ENCODE results near the gene DCAF10.
"Not testable (repeated sequence)": the region's sequence is repeated elsewhere in the genome, so short reads cannot be mapped to it uniquely, and the experiment has no call there.

Gene DCAF10

DNA sequence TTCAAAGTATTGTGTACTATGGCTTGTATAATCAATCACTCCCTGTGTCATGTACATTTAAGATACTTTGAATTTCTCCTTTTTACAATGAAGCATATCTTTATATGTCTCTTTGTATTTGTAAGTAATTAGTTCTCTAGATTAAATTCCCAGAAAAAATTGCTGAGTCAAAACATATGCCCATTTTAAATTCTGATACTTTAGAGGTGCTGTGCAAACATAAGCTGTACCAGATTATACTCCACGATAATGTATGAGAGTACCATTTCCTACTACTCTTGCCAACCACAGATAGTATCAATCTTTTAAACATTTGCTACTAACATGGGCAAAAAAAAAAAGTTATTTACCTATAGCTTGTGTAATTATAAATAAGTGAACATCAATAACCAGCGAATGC lies 18.3 kb downstream of the DCAF10 start:
- H3K27me3 ChIP-seq (ENCODE audit: control insufficient read depth in 1 of 2, insufficient read depth in 2 of 2, low read length in 2 of 2) = no peaks in the 10 kb centered on the region
- H3K9me3 ChIP-seq (ENCODE audit: control insufficient read depth in 2 of 2, low read length in 2 of 2) = no peaks in the 10 kb centered on the region
- H3K4me3 ChIP-seq (ENCODE audit: low read length in 2 of 2) = no peak overlapping the region
- no peak overlapping the region for H3K9ac ChIP-seq (ENCODE audit: low read length in 2 of 2)
- no peak overlapping the region for H3K27ac ChIP-seq (ENCODE audit: low read length)
- no peaks in the 10 kb centered on the region for H3K4me1 ChIP-seq (ENCODE audit: control insufficient read depth, insufficient read depth, low read length)
- H3K36me3 ChIP-seq (ENCODE audit: control insufficient read depth in 2 of 2, insufficient read depth in 2 of 2, low read length in 2 of 2) = peaks cover 2 to 3% of the 10 kb centered on the region in 2 donors

DNA sequence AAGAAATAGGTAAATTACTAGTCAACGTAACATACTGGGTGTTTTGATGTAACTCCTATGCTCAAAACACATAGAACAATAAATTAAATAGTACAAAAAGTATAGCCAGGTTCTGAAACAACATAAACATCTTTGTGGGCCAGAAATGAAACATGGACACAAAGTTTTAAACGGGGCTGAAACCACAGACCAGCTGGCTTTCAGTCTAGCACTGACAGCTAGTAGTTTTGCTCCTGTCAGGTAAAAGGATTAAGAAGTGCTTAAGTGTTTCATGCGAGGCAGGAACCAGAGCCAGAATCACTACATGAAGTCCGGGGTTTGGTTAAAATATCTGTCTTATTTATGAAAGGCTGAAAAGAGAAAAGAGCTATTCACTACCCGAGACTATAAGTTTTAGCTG lies 19.5 kb downstream of the DCAF10 start:
- H3K9me3 ChIP-seq (ENCODE audit: control insufficient read depth in 2 of 2, low read length in 2 of 2) = no peaks in the 10 kb centered on the region
- peaks cover 2 to 6% of the 10 kb centered on the region in 2 donors for H3K36me3 ChIP-seq (ENCODE audit: control insufficient read depth in 2 of 2, insufficient read depth in 2 of 2, low read length in 2 of 2)
- H3K4me3 ChIP-seq (ENCODE audit: low read length in 2 of 2) = no peak overlapping the region
- no peak overlapping the region for H3K9ac ChIP-seq (ENCODE audit: low read length in 2 of 2)
- no peaks in the 10 kb centered on the region for H3K27me3 ChIP-seq (ENCODE audit: control insufficient read depth in 1 of 2, insufficient read depth in 2 of 2, low read length in 2 of 2)
- H3K27ac ChIP-seq (ENCODE audit: low read length) = no peak overlapping the region
- no peaks in the 10 kb centered on the region for H3K4me1 ChIP-seq (ENCODE audit: control insufficient read depth, insufficient read depth, low read length)

DNA sequence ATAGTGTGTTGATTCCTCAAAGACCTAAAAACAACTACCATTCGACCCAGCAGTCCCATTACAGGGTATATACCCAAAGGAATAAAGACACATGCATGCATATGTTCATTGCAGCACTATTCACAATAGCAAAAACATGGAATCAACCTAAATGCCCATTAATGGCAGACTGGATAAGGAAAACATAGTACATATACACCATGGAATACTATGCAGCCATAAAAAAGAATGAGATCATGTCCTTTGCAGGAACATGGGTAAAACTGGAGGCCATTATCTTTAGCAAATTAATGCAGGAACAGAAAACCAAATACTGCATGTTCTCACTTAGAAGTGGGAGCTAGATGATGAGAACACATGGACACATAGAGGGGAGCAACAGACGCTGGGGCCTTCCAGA lies 24.6 kb downstream of the DCAF10 start:
- not testable (repeated sequence) for H3K4me1 ChIP-seq (ENCODE audit: control insufficient read depth, insufficient read depth, low read length); H3K9ac ChIP-seq (ENCODE audit: low read length in 2 of 2); H3K36me3 ChIP-seq (ENCODE audit: control insufficient read depth in 2 of 2, insufficient read depth in 2 of 2, low read length in 2 of 2); H3K27me3 ChIP-seq (ENCODE audit: control insufficient read depth in 1 of 2, insufficient read depth in 2 of 2, low read length in 2 of 2); H3K9me3 ChIP-seq (ENCODE audit: control insufficient read depth in 2 of 2, low read length in 2 of 2); H3K27ac ChIP-seq (ENCODE audit: low read length); H3K4me3 ChIP-seq (ENCODE audit: low read length in 2 of 2)

DNA sequence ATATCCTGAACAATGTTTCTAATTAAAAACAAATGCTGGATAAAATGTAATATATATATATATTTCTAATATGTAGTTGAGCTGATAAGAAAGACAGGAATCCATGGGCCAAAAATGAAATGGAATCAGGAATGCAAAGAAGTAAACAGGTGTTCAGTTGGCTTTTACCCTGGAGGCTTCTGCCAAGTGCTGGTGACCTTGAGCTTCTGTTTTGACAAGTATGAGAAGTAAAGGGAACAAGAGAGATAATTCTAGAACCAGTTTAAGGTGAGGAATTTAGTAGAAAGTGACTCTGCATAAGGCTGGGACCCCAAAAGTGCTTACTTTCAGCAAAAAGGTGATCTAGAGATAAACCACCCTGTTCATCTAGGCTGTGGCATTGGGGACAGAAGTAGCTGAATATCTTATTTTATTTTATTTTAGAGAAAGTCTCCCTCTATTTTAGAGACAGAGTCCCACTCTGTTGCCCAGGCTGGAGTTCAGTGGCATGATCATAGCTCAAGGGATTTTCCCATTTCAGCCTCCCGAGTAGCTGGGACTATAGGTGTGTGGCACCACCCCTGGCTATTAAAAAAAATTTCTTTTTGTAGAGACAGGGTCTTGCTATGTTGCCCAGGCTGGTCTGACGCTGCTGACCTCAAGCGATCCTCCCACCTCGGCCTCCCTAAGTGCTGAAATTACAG lies 27.0 kb downstream of the DCAF10 start:
- Histone ChIP-seq H3K36me3 (ENCODE audit: control insufficient read depth in 2 of 2, insufficient read depth in 2 of 2, low read length in 2 of 2) (peaks cover 4 to 6% of the 10 kb centered on the region in 2 donors), H3K4me1 (ENCODE audit: control insufficient read depth, insufficient read depth, low read length) (peaks cover 2% of the 10 kb centered on the region), H3K27me3 (ENCODE audit: control insufficient read depth in 1 of 2, insufficient read depth in 2 of 2, low read length in 2 of 2) (no peaks in the 10 kb centered on the region), H3K27ac (ENCODE audit: low read length) (no peak overlapping the region), H3K4me3 (ENCODE audit: low read length in 2 of 2) (no peak overlapping the region), H3K9me3 (ENCODE audit: control insufficient read depth in 2 of 2, low read length in 2 of 2) (no peaks in the 10 kb centered on the region), H3K9ac (ENCODE audit: low read length in 2 of 2) (no peak overlapping the region)

DNA sequence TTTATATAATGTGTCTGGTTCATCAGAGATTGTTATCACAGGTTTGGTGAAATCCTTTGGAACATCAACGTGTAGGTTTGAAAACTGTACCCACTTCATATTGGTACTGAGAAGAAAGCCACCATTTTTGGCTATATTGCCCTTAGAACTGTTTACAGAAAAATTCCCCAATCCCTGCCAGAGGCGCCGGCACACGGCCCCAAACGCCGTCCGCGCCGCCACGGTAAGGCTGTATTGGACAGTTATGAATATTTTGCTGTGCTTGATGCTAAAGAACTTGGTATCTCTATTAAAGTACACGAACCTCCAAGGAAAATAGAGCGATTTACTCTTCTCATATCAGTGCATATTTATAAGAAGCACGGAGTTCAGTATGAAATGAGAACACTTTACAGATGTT lies 35.2 kb downstream of the DCAF10 start:
- Histone ChIP-seq H3K9me3 (ENCODE audit: control insufficient read depth in 2 of 2, low read length in 2 of 2) (no peaks in the 10 kb centered on the region), H3K9ac (ENCODE audit: low read length in 2 of 2) (no peak overlapping the region), H3K4me3 (ENCODE audit: low read length in 2 of 2) (no peak overlapping the region), H3K27me3 (ENCODE audit: control insufficient read depth in 1 of 2, insufficient read depth in 2 of 2, low read length in 2 of 2) (no peaks in the 10 kb centered on the region), H3K36me3 (ENCODE audit: control insufficient read depth in 2 of 2, insufficient read depth in 2 of 2, low read length in 2 of 2) (no peaks in the 10 kb centered on the region), H3K27ac (ENCODE audit: low read length) (no peak overlapping the region), H3K4me1 (ENCODE audit: control insufficient read depth, insufficient read depth, low read length) (no peaks in the 10 kb centered on the region)

DNA sequence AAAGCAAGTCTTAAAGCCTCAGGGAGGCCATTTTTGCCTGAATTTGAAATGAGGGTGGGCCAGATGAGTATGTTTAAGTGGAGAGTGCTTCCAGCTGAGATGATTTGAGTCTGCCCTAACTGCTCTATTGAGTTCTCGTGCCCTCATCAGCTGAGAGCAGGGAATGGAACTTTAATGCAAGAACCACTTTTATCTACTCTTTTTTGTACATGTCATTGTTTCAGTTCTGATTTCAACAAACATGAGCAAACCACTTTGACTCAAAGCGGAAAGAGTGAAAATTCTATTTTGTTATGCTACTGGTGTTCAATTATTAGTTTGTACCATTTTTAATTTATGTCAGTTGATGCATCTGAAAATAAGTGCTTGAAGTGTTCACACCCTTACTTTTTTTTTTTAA lies 35.8 kb downstream of the DCAF10 start:
- no peaks in the 10 kb centered on the region for H3K36me3 ChIP-seq (ENCODE audit: control insufficient read depth in 2 of 2, insufficient read depth in 2 of 2, low read length in 2 of 2)

DNA sequence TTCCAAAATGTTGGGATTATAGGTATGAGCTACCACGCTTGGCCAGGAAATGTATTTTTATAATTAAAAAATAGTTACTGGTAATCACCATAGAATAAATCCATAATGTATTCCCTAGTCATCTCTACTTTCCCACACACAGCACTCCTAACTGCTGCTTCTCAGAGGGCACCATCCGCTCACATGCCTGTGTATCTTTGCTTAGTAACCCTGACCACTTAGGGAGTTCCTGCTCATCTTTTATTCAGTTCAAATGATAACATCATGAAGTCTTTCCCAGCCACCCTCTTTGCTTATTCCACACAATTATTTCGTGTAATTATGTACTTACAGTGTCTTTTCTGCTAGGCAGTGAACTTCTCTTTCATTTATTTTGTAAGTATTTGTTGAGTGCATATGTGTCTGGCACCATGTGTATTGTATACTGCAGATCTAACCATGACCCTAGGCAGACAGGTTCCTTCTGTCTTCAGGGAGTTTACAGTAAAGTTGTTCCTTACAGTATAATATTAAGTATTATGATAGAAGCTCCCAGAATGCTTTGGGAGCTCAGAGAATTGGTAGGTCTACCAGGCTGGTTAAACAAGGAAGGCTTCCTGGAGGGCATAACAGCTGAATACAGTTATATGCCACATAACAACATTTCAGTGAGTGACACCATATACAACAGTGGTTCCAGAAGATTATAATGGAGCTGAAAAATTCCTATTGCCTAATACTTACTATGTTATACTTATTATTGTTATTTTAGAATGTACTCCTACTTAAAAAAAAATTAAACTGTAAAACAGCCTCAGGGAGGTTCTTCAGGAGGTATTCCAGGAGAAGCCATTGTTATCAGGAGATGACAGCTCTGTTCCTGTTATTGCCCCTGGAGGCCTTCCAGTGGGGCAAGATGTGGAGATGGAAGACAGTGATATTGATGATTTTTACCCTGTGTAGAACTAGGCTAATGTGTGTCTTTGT lies 39.2 kb downstream of the DCAF10 start:
- no peaks in the 10 kb centered on the region for H3K27me3 ChIP-seq (ENCODE audit: control insufficient read depth in 1 of 2, insufficient read depth in 2 of 2, low read length in 2 of 2)
- no peak overlapping the region for H3K27ac ChIP-seq (ENCODE audit: low read length)
- peaks cover 2% of the 10 kb centered on the region in 2 donors for H3K36me3 ChIP-seq (ENCODE audit: control insufficient read depth in 2 of 2, insufficient read depth in 2 of 2, low read length in 2 of 2)
- no peaks in the 10 kb centered on the region for H3K9me3 ChIP-seq (ENCODE audit: control insufficient read depth in 2 of 2, low read length in 2 of 2)
- H3K4me1 ChIP-seq (ENCODE audit: control insufficient read depth, insufficient read depth, low read length) = no peaks in the 10 kb centered on the region
- H3K9ac ChIP-seq (ENCODE audit: low read length in 2 of 2) = no peak overlapping the region
- H3K4me3 ChIP-seq (ENCODE audit: low read length in 2 of 2) = no peak overlapping the region

More for the DNA sequence above, 35.8 kb downstream of the DCAF10 start:
- no peak overlapping the region for H3K4me3 ChIP-seq (ENCODE audit: low read length in 2 of 2)
- no peak overlapping the region for H3K9ac ChIP-seq (ENCODE audit: low read length in 2 of 2)
- no peaks in the 10 kb centered on the region for H3K4me1 ChIP-seq (ENCODE audit: control insufficient read depth, insufficient read depth, low read length)
- H3K27me3 ChIP-seq (ENCODE audit: control insufficient read depth in 1 of 2, insufficient read depth in 2 of 2, low read length in 2 of 2) = no peaks in the 10 kb centered on the region
- H3K9me3 ChIP-seq (ENCODE audit: control insufficient read depth in 2 of 2, low read length in 2 of 2) = no peaks in the 10 kb centered on the region
- H3K27ac ChIP-seq (ENCODE audit: low read length) = no peak overlapping the region

DNA sequence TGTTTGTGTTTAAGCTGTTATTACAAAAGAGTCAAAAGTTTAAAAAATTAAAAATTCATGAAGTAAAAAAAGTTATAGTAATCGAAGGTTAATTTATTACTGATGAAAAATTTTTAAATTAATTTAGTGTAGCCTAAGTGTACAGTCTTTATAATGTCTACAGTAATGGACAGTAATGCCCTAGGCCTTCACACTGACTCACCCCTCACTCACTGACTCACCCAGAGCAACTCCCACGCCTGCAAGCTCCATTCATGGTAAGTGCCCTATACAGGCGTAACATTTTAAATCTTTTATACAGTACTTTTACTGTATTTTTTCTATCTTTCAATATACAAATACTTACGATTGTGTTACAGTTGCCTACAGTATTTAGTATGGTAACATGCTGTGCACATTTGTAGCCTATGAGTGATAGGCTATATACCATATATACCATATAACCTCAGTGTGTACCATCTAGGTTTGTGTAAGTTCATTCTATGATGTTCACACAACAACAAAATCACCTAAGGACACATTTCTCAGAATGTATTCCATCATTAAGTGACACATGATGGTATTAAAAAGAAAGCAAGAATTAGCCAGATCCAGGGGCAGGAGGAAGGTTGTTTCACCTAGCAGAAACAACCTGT lies 40.1 kb downstream of the DCAF10 start:
- H3K27me3 ChIP-seq (ENCODE audit: control insufficient read depth in 1 of 2, insufficient read depth in 2 of 2, low read length in 2 of 2) = no peaks in the 10 kb centered on the region
- no peaks in the 10 kb centered on the region for H3K4me1 ChIP-seq (ENCODE audit: control insufficient read depth, insufficient read depth, low read length)
- H3K9me3 ChIP-seq (ENCODE audit: control insufficient read depth in 2 of 2, low read length in 2 of 2) = no peaks in the 10 kb centered on the region
- no peak overlapping the region for H3K4me3 ChIP-seq (ENCODE audit: low read length in 2 of 2)
- no peak overlapping the region for H3K27ac ChIP-seq (ENCODE audit: low read length)
- H3K9ac ChIP-seq (ENCODE audit: low read length in 2 of 2) = no peak overlapping the region
- H3K36me3 ChIP-seq (ENCODE audit: control insufficient read depth in 2 of 2, insufficient read depth in 2 of 2, low read length in 2 of 2) = peaks cover 2 to 5% of the 10 kb centered on the region in 2 donors

DNA sequence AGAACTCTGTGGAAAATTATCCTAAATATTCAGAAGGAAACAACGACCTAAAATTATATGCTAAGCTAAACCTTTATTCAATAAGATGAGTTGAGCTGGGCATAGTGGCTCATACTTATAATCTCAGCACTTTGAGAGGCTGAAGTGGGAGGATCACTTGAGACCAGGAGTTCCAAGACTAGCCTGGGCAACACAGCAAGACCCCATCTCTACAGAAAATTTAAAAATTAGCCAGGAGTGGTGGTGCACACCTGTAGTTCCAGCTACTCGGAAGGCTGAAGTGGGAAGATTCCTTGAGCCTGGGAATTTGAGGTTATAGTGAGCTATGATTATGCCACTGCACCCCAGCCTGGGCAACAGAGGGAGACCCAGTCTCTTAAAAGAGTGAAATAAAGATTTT lies 51.6 kb downstream of the DCAF10 start:
- Histone ChIP-seq H3K36me3 (ENCODE audit: control insufficient read depth in 2 of 2, insufficient read depth in 2 of 2, low read length in 2 of 2) (peaks cover 0 to 5% of the 10 kb centered on the region in 2 donors), H3K9ac (ENCODE audit: low read length in 2 of 2) (no peak overlapping the region), H3K9me3 (ENCODE audit: control insufficient read depth in 2 of 2, low read length in 2 of 2) (no peaks in the 10 kb centered on the region), H3K4me3 (ENCODE audit: low read length in 2 of 2) (no peak overlapping the region), H3K27ac (ENCODE audit: low read length) (no peak overlapping the region), H3K27me3 (ENCODE audit: control insufficient read depth in 1 of 2, insufficient read depth in 2 of 2, low read length in 2 of 2) (no peaks in the 10 kb centered on the region), H3K4me1 (ENCODE audit: control insufficient read depth, insufficient read depth, low read length) (no peaks in the 10 kb centered on the region)

DNA sequence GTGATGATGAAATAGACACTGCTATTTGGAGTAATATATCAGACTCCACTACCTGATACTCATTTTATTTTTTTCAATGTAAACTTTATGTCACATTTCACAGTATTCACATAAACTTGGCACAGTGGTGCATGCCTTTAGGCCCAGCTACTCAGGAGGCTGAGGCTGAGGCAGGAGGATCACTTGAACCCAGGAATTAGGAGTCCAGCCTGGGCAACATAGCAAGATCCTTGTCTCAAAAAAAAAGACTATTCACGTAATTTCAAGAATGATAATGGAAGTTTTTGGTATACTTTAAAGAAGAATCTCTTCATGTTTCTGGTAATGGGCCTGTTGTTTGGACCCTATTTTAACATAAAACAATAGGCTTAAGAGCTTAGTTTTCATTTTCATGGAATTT lies 56.0 kb downstream of the DCAF10 start:
- Histone ChIP-seq H3K9me3 (ENCODE audit: control insufficient read depth in 2 of 2, low read length in 2 of 2) (no peaks in the 10 kb centered on the region), H3K27ac (ENCODE audit: low read length) (no peak overlapping the region), H3K27me3 (ENCODE audit: control insufficient read depth in 1 of 2, insufficient read depth in 2 of 2, low read length in 2 of 2) (no peaks in the 10 kb centered on the region), H3K9ac (ENCODE audit: low read length in 2 of 2) (no peak overlapping the region), H3K4me3 (ENCODE audit: low read length in 2 of 2) (no peak overlapping the region), H3K36me3 (ENCODE audit: control insufficient read depth in 2 of 2, insufficient read depth in 2 of 2, low read length in 2 of 2) (peaks cover 14 to 23% of the 10 kb centered on the region in 2 donors), H3K4me1 (ENCODE audit: control insufficient read depth, insufficient read depth, low read length) (no peaks in the 10 kb centered on the region)
